GM18526 (cell line): Measurements from ENCODE around the gene PSMC3IP.

Experiments
- POLR2A ChIP-seq: IDR thresholded peaks from 3 replicates; pipeline ENCODE4 v1.6.1; 2011; ENCODE audit not compliant: insufficient read length; ENCODE audit errors: extremely low read depth

Gene PSMC3IP

DNA sequence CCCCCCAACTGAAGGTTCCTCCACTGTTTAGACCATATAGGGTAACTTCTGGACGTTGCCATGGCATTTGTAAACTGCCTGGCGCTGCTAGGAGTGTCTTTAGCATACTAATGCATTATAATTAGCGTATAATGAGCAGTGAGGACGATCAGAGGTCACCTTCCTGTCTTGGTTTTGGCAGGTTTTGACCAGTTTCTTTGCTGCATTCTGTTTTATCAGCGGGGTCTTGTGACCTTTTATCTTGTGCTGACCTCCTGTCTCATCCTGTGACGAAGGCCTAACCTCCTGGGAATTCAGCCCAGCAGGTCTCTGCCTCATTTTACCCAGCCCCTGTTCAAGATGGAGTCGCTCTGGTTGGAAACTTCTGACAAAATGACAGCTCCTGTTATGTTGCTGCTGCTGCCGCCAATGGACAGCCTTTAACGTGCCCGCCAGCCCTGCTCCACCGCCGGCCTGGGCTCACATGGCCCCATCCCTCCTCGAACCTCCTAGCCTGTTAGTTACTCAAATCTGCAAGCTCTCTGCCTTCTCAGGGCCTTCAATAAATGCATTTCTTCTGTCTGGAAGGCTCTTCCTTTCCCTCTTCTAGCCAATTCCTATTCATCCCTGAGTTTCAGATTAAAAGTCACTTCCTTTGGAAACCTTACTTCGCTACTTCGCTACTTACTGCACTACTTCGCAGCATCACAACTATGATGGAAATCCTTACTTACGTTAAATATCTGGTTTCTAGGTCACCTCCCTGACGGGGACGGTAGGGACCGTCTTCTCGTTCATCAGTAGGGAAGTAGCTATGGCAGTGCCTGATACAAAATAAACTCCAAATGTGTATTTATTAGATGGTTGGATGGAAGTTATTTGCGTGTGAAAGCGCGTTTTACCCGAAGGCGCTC, 42.1 kb downstream of the PSMC3IP start:
- no peak for TF ChIP-seq POLR2A

DNA sequence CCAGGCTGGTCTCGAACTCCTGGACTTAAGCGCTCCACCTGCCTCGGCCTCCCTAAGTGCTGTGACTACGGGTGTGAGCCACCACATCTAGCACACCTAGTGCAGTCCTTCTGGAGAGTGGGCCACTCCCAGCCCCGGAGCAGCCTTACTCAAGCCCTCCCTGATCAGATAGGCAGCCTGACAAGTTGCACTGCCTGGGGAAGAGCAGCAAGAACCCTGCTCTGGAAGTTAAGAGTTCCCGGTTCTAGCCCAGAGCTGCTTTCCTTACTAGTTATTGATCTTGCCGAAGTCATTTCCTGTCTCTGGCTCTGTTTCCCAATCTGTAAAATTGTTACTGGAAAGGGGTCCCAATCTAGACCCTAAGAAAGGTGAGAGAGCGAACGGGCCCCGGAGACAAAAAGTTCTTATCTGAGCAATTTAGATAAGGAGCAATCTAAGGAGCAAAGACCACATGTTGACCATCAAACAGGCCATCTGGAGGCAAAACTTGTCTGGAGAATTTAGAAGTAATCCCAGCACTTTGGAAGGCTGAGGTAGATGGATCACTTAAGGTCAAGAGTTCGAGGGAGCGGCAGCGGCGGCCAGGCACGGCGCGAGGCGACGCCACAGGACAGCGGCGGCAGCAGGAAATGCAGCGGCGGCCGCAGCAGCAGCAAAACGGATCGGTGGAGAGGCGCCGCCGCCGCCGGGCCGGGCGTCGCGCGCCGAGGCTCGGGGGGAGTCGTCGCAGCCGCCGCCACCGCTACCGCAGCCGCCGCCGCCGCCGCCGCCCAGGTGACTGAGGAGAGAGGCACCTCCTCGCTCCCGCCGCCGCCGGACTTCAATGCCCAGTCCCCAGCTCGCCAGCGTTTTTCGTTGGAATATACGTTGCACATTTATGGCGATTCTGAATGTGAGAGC, 45.8 kb downstream of the PSMC3IP start:
- TF ChIP-seq POLR2A, result peak; percentile 19

DNA sequence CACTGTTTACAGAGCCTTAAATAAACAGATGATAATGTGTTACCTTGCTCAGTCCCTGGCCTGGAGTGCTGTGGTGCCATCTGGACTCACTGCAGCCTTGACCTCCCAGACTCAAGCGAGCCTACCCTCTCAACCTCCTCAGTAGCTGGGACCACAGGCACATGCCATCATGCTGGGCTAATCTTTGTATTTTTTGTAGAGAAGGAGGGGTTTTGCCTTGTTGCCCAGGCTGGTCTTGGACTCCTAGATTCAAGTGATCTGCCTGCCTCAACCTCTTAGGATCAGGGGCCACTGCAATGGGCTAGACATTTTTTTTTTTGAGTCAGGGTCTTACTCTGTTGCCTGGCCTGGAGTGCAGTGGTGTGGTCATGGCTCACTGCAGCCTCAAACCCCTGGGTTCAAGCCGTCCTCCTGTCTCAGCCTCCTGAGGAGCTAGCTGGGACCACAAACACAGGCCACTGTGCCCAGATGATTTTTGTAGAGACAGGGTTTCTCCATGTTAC, 46.5 kb downstream of the PSMC3IP start:
- no peak for TF ChIP-seq POLR2A

DNA sequence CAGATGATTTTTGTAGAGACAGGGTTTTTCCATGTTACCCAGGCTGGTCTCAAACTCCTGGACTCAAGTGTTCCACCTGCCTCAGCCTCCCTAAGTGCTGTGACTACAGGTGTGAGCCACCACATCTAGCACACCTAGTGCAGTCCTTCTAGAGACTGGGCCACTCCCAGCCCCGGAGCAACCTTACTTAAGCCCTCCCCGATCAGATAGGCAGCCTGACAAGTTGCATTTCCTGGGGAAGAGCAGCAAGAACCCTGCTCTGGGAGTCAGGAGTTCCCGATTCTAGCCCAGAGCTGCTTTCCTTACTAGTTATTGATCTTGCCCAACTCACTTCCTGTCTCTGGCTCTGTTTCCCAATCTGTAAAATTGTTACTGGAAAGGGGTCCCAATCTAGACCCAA, 48.5 kb downstream of the PSMC3IP start:
- TF ChIP-seq POLR2A, result no peak

DNA sequence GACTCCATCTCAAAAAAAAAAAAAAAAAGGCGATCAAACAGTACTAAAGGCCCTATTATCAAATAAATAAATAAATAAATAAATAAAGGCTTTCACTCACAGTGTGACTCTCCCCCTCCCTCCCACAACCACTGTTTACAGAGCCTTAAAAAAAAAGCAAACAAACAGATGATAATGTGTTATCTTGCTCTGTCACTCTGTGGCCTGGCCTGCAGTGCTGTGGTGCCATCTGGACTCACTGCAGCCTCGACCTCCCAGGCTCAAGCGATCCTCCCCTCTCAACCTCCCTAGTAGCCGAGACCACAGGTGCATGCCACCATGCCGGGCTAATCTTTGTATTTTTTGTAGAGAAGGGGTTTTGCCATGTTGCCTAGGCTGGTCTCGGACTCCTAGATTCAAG, 49.6 kb downstream of the PSMC3IP start:
- no peak for TF ChIP-seq POLR2A

DNA sequence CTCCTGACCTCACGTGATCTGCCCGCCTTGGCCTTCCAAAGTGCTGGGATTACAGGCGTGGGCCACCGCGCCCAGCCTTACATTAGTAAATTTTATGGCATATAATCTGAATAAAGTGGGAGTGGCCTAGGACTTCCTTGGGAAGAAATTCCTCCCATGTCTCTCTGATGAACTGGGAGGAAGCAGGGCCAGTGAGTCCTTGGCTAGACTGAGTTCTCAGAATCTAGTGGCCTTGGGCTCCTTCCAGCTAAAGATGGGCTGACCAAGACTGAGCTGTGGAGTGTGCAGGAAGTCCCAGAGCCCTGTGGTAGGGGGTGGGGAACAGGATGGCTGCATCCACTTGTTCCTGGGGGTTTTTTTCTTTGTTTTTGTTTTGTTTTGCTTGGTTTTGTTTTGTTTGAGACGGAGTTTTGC, 51.5 kb downstream of the PSMC3IP start:
- TF ChIP-seq POLR2A, result no peak

DNA sequence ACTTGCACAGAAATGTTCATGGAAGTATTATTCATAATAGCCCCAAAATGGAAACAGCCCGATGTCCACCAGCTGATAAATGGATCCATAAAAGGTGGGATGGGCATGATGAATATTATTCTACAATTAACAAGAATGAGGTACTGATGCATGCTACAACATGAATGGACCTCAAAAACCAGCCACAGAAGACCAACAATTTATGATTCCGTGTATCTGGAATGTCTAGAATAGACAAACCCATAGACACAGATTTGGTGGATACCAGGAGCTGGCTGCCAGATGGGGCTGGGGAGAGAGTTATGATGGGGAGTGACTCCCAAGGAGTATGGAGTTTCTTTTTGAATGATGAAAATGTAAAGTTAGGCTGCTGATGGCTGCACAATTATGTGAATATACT, 52.3 kb downstream of the PSMC3IP start:
- TF ChIP-seq POLR2A, result no peak

DNA sequence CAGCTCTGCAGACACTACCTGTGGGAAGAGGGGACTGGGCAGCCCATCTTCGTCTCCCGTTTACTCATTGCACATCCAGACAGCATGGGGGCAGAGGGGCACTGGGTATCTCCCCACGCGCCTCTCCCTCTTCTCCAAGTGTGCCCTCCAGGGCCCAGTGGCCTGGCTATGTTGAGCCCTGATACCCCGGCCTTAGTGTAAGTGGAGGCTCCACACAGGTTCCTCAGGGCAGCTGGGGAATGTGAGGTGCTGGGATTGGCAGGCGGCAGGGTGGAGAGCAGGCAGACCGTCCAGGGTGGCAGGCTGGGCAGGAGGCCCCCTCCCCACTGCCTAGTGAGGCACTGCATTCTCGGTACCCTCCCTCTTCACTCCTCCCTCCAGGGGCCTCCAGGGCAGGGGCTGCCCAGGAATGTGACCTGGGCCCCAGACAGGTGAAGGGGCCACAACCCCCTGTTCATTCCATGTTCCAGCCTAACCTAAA, 54.7 kb downstream of the PSMC3IP start:
- TF ChIP-seq POLR2A, result no peak
